ENCODE measurements around the gene PRKACB.

The PRKACB gene

GRCh38 chr1:84148758-84149157 is 4.7 kb downstream of the PRKACB start:
- no peaks in the 10 kb centered on the region for H3K27me3 ChIP-seq (ENCODE audit: control insufficient read depth, insufficient read depth, low read length)
- no peak overlapping the region for H3K9ac ChIP-seq
- H3K27ac ChIP-seq: no peak overlapping the region
- H3K9me3 ChIP-seq (ENCODE audit: control insufficient read depth, low read length): no peaks in the 10 kb centered on the region
- H3K4me2 ChIP-seq (ENCODE audit: low read length): no peak overlapping the region
- H3K36me3 ChIP-seq (ENCODE audit: control insufficient read depth, insufficient read depth, low read length): no peaks in the 10 kb centered on the region
- H3K4me3 ChIP-seq (ENCODE audit: low read depth, low read length): no peak overlapping the region
- no peaks in the 10 kb centered on the region for H3K4me1 ChIP-seq
- no peaks in the 10 kb centered on the region for H3K79me2 ChIP-seq
- TF ChIP-seq, protein P1, sequence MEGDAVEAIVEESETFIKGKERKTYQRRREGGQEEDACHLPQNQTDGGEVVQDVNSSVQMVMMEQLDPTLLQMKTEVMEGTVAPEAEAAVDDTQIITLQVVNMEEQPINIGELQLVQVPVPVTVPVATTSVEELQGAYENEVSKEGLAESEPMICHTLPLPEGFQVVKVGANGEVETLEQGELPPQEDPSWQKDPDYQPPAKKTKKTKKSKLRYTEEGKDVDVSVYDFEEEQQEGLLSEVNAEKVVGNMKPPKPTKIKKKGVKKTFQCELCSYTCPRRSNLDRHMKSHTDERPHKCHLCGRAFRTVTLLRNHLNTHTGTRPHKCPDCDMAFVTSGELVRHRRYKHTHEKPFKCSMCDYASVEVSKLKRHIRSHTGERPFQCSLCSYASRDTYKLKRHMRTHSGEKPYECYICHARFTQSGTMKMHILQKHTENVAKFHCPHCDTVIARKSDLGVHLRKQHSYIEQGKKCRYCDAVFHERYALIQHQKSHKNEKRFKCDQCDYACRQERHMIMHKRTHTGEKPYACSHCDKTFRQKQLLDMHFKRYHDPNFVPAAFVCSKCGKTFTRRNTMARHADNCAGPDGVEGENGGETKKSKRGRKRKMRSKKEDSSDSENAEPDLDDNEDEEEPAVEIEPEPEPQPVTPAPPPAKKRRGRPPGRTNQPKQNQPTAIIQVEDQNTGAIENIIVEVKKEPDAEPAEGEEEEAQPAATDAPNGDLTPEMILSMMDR (IDR thresholded peaks at IDR 0.05): no peak
- H2AFZ ChIP-seq: no peak overlapping the region

DNA sequence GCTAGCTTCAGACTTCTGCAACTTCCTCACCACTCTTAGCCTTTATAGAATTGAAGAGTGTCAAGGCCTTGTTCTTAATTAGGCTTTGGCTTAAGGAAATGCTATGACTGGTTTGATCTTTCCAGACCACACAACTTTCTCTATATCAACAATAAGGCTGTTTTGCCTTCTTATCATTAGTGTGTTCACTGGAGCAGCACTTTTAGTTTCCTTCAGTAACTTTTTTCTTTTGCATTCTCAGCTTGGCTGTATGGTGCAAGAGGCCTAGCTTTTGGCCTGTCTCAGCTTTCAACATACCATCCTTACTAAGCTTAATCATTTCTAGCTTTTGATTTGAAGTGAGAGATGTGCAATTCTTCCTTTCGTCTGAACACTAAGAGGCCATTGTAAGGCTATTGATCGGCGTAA is 8.6 kb downstream of the PRKACB start:
- Histone ChIP-seq H3K4me2 (ENCODE audit: low read length) (no peak overlapping the region), H3K27ac (no peak overlapping the region), H3K79me2 (no peaks in the 10 kb centered on the region), H3K27me3 (ENCODE audit: control insufficient read depth, insufficient read depth, low read length) (no peaks in the 10 kb centered on the region), H2AFZ (no peak overlapping the region), H3K36me3 (ENCODE audit: control insufficient read depth, insufficient read depth, low read length) (no peaks in the 10 kb centered on the region), H3K4me1 (no peaks in the 10 kb centered on the region), H3K9me3 (ENCODE audit: control insufficient read depth, low read length) (no peaks in the 10 kb centered on the region), H3K4me3 (ENCODE audit: low read depth, low read length) (no peak overlapping the region), H3K9ac (no peak overlapping the region)
- TF ChIP-seq, protein P1 (IDR thresholded peaks at IDR 0.05): no peak

DNA sequence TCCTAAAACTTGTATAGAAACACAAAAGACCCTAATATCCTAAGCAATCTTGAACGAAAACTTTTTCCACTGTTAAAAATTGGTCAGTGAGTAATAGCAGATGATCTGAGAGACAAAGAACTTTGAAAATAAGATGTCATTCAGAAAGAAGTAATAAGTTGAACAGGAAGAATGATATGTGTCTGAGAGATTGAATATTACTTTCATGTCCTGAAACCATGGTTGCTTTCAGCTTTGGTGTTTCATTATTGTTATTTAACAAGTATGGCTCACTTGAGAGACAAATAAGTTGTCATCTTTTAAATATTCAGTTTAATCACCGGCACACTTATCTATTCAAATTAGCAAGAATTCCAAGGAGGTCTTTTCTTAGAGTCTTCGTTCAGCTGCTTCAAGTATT is 11.4 kb downstream of the PRKACB start:
- no peak overlapping the region for H3K9ac ChIP-seq
- H3K27ac ChIP-seq: no peak overlapping the region
- no peak overlapping the region for H3K4me2 ChIP-seq (ENCODE audit: low read length)
- TF ChIP-seq, protein P1 (IDR thresholded peaks at IDR 0.05): no peak
- no peak overlapping the region for H3K4me3 ChIP-seq (ENCODE audit: low read depth, low read length)
- no peaks in the 10 kb centered on the region for H3K36me3 ChIP-seq (ENCODE audit: control insufficient read depth, insufficient read depth, low read length)
- no peaks in the 10 kb centered on the region for H3K27me3 ChIP-seq (ENCODE audit: control insufficient read depth, insufficient read depth, low read length)
- H3K79me2 ChIP-seq: no peaks in the 10 kb centered on the region
- H2AFZ ChIP-seq: no peak overlapping the region
- H3K4me1 ChIP-seq: no peaks in the 10 kb centered on the region
- no peaks in the 10 kb centered on the region for H3K9me3 ChIP-seq (ENCODE audit: control insufficient read depth, low read length)

- H3K9me3 ChIP-seq (ENCODE audit: control insufficient read depth, low read length): no peaks in the 10 kb centered on the region
- H2AFZ ChIP-seq: no peak overlapping the region
- no peaks in the 10 kb centered on the region for H3K79me2 ChIP-seq
- no peak overlapping the region for H3K4me2 ChIP-seq (ENCODE audit: low read length)
- H3K27ac ChIP-seq: no peak overlapping the region
- no peak overlapping the region for H3K9ac ChIP-seq
- H3K4me1 ChIP-seq: no peaks in the 10 kb centered on the region
- H3K4me3 ChIP-seq (ENCODE audit: low read depth, low read length): no peak overlapping the region
- TF ChIP-seq, protein P1 (IDR thresholded peaks at IDR 0.05): no peak
- no peaks in the 10 kb centered on the region for H3K27me3 ChIP-seq (ENCODE audit: control insufficient read depth, insufficient read depth, low read length)
- no peaks in the 10 kb centered on the region for H3K36me3 ChIP-seq (ENCODE audit: control insufficient read depth, insufficient read depth, low read length)
These were observed 12.1 kb downstream of the PRKACB start for GRCh38 chr1:84156210-84156621.

GRCh38 chr1:84159533-84160240 is 15.6 kb downstream of the PRKACB start:
- no peaks in the 10 kb centered on the region for H3K36me3 ChIP-seq (ENCODE audit: control insufficient read depth, insufficient read depth, low read length)

More at GRCh38 chr1:84159533-84160240, 15.6 kb downstream of the PRKACB start:
- no peaks in the 10 kb centered on the region for H3K4me1 ChIP-seq
- no peaks in the 10 kb centered on the region for H3K79me2 ChIP-seq
- no peak overlapping the region for H3K4me2 ChIP-seq (ENCODE audit: low read length)
- no peak overlapping the region for H3K4me3 ChIP-seq (ENCODE audit: low read depth, low read length)
- no peak overlapping the region for H3K9ac ChIP-seq
- no peak overlapping the region for H3K27ac ChIP-seq
- H3K27me3 ChIP-seq (ENCODE audit: control insufficient read depth, insufficient read depth, low read length): no peaks in the 10 kb centered on the region
- H2AFZ ChIP-seq: no peak overlapping the region
- H3K9me3 ChIP-seq (ENCODE audit: control insufficient read depth, low read length): no peaks in the 10 kb centered on the region
- TF ChIP-seq, protein P1 (IDR thresholded peaks at IDR 0.05): no peak

All from parathyroid adenoma (tissue), 2 donors.